Bone marrow (tissue), 2 donors: ENCODE measurements around the gene SERP2.

Experiments used
- DNase-seq, 2 donors: peaks; one replicate each; lab custom pipeline; 2025; lab: John Stamatoyannopoulos, UW

Gene SERP2

GRCh38 chr13:44411841-44412240 lies 38.2 kb downstream of the SERP2 start:
- DNase-seq = no peak

DNA sequence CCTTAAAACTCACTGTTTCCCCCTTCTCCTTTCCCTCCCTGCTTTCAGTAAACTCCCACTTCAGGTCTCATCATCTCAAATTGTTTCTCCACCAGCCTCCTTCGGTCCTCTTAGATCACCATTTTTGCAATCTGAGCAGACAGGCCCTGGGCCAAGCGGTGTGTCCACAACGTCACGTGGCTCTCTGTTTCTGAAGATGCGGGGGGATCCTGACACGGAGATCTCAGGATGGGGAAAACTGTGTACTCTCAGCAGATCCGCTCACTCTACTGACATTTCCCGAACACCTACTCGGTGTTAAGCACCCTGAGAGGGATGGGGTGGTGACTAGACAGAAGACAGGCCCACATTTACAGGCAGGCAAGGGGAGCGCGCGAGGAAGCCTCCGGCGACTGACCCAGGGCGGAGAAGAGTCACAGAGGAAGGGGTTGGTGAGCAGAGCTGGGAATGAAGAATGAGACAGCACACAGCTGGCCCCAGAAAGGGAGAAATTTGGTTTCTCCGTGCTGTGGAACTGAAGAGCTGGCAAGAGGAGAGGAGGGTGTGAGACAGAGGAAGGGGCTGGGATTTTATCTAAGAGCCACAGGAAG lies 38.8 kb downstream of the SERP2 start:
- DNase-seq = no peak

DNA sequence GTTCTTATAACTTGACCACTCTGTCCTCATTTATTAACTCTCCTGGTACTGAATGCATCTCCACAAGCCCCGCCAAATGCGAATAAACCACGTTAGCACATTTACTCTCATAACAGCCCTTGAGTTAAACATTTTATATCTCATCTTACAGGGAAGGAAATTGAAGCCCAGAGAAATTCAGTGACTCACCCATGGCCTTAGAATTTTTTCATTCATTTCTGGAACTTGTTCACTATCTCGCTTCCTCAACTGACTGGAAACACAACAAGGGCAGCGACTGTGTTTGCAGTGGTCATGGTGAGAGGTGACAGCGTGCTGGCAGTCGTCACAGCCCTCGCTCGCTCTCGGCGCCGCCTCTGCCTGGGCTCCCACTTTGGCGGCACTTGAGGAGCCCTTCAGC lies 39.5 kb downstream of the SERP2 start:
- peak in 1 of 2 donors; percentile 26 for DNase-seq

DNA sequence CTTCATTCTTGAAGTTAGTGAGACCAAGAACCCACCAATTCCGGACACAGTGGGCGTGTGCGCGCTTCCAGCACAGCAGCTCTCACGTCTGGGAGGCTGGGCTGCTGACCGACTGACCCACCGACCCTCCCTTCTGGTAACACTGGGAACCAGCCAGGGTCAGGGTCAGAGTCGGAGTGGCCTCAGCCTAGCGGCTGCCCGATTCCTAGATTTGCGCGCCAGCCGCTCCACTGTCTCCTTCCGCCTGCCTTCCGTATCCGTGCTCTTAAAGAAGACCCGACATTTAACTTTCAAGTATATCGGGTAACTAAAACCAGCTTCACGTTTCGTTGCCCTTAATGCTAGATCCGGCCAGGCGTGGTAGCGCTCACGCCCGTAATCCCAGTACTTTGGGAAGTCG lies 41.1 kb downstream of the SERP2 start:
- no peak for DNase-seq

DNA sequence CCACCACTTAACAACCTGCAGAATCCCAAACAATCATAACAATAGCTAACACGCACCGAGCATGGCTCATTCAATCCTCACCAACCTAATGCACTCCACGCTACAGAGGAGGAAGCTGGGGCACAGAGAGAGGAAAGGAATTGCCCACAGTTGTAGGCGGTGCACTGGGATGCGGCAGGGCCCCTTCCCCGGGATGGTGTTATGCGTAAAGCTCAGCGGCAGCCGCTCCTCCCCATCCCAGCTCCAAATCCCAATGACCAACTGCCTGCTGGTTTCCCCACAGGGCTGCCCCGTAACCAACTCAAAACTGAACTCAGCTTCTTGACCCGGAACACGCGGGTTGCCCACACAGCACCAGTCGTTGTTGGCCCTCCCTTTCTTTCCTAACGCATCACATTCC lies 42.2 kb downstream of the SERP2 start:
- no peak for DNase-seq

- peak in 1 of 2 donors; percentile 84 for DNase-seq
Observed at GRCh38 chr13:44416301-44416700, 42.7 kb downstream of the SERP2 start.

DNA sequence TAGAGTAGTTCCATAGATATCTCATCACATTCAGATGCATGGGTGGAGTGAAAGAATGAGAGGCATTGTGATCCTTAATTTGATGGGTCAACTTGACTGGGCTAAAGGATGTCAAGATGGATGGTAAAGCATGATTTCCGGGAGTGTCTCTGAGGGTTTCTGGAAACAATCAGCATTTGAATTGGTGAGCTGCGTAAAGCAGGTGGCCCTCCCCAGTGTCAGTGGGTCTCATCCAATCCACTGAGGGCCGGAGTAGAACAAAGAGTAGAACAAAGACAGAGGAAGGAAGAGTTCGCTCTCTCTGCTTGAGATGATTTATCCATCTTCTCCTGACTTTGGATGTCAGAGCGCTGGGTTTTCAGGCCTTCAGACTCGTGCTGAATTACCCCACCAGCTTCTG lies 43.1 kb downstream of the SERP2 start:
- no peak for DNase-seq

DNA sequence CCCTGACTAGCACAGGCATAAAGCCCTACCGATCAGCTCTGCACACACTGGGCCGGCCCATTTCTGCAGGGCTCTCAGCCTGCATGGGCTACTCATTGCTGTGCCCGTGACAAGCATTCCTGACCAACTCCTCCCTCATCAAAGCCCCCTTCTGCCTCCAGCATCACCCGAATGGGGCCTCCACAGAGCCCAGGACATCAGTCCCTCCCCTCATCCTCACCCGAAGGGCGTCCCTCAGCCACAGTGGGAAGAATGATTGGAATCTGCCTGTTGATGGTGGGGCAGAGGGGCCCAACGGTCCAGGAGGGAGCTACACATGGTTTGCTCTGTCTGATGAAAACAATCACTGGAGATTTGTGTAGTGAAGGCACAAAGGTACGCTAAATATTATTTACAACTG lies 43.8 kb downstream of the SERP2 start:
- DNase-seq = no peak

GRCh38 chr13:44417876-44418275 lies 44.3 kb downstream of the SERP2 start:
- no peak for DNase-seq

DNA sequence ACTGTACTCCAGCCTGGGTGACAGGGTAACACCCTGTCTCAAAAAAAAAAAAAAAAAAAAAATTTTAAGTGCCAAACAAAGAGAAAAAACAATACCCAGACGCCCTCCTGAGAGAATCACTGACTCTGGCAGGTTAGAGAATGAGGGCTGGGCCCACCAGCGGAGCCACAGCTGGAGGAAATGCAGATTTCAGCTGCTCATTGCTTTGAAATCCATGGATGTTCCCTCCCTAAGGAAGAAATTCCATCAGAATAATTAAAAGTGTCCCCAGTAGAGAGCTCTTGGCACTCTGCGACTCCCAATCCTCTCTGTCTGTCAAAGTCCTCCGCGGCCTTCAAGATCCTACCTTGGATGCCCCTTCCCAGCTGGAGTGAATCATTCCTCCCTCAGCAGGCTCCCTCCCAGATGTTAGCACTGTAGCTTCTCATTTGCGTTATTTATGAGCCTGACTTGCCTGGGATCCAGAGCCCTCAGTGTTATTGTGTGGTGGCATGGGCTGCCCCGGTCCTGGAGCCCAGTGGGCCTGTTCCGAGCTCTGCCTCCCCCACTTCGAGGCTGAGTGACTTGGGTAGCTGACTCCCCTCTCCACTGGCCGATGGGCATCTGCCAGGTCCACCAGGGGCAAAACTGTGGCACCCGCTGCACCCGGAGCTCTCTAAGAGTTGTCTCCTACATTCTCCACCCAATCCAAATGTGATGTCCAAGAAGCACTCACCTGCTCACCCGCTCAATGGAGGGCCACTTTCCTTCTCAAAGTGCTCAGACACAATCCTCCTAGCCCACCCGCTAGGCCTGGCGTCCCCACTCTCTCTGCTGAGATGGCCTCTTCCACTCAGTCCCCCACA lies 47.0 kb downstream of the SERP2 start:
- DNase-seq = no peak

GRCh38 chr13:44421853-44422525 lies 48.4 kb downstream of the SERP2 start:
- DNase-seq = no peak

DNA sequence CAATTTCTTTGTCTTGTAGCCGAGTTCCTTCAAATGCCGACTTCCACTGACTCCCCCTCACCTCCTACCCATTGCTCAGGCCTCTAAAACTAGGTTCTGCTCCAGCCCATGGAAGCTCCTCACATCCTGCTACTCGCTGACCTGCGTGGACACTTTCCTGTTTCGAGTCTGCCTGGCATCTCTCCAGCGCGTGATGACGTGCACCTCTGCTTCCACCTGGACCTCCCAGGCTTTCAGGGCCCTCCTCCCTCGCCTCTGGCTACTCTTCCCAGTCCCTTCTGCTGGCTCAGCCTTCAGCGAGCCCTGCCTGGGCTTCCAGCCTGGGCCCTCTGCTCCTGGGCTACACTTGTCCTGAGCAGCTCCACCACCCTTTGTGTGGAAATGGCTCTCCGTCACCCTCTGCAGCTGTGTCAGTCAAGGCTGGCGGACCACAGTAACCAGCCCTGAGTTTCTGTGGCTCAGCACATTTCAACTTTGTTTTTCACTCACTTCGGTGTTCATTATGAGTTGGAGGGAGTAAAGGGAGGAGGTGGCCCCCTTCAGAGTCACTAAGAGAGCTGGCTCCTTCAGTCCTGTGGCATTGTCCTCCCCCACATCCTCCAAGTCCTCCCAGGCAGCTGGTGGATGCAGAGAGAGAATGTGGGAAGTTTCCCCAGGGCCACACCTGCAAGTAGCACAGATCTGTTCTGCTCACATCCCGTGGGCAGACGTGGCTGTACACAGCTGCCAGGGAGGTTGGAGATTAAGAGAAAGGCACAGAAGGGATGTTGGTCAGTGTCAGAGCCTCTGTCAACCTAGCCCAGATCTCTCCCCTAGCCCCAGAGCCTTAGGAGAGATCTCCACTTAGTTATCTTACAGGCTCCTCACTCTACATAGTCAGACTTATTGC lies 49.4 kb downstream of the SERP2 start:
- no peak for DNase-seq

GRCh38 chr13:44423824-44424223 lies 50.2 kb downstream of the SERP2 start:
- DNase-seq = no peak

DNA sequence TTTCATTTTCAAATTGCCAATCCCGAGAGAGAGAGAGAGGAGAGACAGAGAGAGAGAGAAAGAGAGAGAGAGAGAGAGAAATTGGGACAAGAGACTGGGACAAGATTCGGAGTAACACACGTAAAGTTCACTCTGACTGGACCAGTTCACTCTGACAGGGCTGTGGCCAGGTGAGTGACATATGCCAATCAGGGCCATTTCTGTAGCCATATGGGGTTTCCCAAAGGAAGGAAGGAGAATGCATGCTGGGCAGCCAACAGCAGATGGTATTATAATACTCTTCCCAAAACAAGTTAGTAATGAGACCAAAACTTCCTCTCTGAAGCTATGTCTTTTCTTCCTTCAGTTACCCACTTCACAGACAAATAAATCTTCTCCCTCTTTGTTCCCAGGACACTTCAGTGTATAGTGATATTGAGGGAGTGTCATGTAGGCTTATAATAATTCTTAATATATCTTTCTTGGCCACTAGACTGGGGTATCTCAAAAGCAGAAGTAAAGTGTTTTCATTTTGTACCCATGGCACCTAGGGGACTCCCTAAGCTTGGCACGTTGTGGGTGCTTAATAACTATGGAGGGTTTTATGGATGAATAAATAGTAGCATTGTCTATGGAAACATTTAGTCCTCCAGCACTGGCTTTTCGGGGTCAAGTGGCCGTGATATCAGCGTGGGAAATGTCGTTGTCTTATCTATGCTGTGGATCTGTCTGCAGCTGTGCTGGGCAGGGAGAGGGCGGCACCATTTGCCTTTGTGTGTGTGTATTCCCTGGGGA lies 51.6 kb downstream of the SERP2 start:
- DNase-seq = peak in 1 of 2 donors; percentile 27

DNA sequence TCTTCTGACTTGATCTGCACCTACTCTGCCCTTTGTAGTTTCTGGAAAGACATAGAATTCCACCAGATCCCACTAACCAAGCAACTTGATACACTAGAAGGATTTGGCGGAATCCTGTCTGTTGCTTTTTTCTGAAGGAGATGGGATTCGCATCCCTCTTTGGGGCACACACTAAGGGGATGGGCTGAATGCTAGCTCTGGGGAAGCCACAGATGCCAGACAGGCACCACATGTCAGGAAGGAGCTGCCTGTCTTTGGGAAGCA lies 52.1 kb downstream of the SERP2 start:
- DNase-seq = no peak

- DNase-seq = no peak
Observed at GRCh38 chr13:44426461-44426860, 52.8 kb downstream of the SERP2 start.

GRCh38 chr13:44429311-44429710 lies 55.7 kb downstream of the SERP2 start:
- DNase-seq = no peak

GRCh38 chr13:44431150-44431549 lies 57.5 kb downstream of the SERP2 start:
- no peak for DNase-seq

- DNase-seq = no peak
Observed at GRCh38 chr13:44432650-44433049, 59.0 kb downstream of the SERP2 start.

DNA sequence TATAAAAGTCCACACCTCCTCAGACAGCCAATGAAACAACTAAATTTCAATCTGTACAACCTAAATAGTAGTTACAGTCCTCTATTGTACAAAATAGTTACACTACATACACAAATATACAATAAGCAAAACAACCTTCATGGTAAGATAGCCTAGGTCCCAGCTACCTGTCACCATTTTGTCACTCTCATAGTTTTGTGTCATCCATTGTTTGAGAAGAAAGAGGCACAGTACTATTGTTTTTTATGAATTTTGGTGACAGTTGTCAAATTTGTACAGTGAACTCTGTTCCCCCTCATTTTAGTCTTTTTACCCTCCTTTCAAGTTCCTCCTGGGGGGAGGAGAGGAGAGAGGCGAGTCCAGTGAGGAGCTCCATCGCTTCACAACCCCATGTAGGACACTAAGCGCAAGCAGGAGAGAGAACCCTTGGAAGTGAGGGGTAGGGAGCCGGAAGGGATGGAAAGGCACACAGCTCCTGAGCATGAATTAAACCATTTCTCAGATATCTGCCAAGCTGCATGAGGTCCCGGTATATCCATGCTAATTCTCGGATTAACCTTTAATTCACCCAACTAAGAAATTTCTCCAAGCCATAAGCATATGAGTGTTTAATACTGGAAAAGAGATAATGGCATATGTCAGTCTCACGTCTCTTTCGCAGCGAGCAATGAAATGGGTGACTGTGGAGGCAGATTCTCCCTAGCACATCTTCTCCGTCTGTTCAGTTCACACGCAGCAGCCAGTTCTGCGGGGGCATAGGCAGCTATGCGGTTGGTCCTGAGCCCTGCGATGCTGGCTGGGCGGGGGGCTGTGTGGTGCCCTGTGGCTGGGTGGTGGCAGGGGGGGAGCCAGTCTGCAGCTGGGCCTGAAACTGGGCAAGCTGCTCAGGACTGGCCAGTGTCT lies 60.5 kb downstream of the SERP2 start:
- no peak for DNase-seq

- DNase-seq = no peak
Observed at GRCh38 chr13:44434766-44435141, 61.1 kb downstream of the SERP2 start.
